HG03135 (cell line): ENCODE measurements around the gene CDH13.

Experiments used
- ATAC-seq: cut with Tn5 transposase; IDR thresholded peaks from one replicate; pipeline ENCODE4 v1.9.1; 2021; ENCODE audit warnings: mild to moderate bottlenecking, moderate library complexity; ENCODE audit not compliant: unreplicated experiment

Gene CDH13

DNA sequence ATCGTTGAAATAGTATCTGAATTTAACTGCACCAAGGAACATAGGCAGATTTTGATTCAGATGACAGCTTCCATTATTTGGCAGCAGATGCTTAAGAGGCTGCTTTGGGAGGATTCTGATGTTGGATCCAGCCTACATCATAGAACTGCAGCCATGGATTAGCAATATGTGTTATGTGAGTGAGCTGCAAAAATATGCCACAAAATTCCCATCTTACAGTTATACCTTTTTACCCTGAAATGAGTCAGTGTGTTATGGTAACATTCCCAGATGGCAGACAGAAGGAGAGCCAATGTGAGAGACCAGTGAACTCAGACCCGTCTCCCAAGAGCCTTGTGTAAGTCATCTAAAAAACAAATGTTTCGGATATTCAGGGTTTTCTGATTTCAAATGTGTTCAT lies 206.1 kb downstream of the CDH13 start:
- ATAC-seq: no peak

DNA sequence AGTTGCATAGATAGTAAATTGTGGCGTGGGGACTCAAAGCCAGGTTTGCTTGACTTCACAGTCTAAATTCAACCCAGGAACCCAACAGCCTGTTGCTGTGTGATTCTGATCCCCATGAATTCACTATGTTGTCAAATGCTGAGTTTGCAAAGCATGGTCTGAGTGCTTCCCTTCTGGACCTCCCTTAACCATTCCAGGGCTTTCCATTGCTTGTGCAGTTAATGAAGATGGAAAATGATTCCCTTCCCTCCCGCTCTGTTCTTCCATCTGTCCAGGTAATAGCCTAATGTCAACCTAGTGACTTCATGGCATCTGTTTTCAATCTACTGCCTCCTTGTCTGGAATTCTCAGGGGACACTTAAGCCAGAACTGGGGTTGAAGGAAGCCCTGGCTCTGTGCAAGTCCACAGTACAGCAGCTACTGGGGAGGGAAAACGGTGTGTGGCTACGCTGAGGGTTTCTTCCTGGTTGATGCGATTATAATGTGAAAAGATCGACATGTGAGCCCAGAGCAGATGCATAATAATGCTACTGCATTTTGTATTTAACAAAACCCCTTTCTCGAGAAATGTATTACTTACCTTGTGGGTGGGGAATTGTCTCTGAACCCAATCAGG lies 206.7 kb downstream of the CDH13 start:
- no peak for ATAC-seq

DNA sequence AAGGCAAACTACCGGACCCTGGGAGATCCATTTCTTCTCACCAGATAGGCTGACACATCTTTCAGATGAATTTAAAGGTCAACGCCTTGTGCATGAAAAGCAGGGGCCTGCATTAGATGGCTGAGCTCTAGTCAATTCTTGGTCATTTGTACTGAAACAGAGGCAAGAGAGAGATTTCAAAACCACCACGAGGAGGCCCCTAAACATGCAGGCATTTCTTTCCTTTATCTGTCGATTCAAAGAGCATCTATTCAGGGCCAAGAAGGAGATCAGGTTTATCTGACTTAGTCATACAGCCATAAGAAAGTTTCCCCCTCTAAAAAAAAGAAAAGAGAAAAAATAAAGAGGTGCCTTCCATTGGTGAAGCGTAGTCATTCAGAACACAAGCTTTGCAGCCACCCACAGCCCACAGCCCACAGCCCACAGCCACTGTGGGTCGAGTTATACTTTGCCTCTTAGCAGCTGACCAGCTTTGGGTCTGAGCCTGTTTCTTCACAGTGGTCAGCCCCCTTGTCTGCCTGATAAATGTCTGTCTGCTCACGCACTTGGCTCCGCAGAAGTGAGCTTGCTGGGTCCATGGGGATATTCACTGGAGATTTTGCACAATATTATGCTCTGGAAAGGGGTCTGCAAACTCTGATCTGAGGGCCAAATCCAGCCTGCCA lies 207.5 kb downstream of the CDH13 start:
- no peak for ATAC-seq

DNA sequence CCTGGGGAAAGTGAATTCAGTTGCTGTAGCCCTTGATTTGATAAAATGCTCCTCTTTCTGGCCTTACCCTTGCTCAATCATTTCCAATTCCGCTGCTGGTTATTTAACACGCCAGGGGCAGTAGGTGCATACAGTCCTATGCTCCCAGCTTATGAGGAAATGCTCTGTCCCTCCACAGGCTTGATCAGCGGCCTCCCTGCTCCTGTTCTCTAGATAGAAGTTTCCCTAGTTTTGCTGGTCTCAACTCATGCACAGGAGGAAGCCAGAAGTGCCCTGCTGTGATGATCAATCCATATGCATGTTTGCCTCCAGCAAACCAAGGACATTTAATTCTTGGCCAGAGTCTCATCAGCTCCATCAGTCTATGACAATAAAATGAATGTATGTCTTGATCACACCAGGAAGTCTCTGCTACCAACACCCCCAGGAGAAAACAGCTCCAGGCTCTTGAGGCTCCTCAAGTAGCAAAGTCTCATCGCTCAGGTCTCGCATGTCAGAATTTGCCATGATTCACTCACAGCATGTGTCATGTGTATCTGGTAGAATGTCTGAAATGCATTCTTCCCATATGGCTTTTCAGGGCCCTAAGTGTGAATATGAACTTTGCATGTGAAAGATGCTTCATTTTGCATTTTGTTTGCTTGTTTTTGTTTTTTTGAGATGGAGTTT lies 208.9 kb downstream of the CDH13 start:
- ATAC-seq: no peak

DNA sequence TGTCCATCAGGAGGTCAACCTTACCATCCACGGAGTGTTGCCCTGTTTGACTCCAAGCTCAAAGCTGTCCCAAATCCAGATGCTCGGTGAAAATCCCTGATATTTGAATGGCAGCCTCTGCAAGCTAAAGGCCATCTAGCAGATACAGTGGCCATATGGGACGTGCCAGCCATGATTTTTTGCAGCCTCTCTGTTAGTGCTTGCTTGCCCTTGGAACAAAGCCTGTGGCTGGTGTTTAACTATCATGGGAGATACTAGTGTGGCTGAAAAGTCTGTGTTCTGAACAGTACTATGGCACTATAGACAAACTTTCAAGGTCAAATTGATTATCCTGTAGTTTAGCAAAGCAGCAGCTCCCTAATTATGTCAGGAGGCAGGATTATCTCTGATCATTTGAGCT lies 214.3 kb downstream of the CDH13 start:
- ATAC-seq: no peak

DNA sequence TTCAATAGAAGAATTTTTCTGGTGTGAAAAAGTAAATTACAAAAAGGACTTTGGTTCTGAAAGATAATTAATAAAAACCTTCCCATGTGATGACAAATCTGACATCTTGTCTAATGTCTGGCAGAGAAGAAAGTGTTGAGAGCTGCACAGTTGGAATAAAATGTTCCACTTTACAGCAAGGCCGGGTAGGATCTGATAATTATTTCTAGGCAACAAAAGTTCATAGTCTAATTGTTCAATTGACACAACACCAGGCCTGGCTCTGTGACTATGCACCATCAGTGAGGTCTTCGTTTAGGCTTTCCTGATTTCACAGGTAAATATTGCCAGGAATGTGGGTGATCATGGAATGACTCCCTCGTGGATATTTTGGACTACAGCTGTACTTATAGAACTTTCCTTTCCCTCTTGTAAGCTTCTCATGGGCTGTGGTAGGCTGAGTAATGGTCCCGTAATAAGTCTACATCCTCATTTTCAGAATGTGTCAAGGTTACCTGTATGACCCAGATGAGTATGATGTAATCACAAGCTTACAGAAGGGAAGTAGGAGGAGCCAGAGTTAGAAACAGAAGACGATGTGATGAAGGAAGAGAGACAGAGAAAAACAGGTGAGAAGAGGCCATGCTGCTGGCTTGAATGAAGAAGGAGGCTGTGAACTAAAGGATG lies 217.0 kb downstream of the CDH13 start:
- no peak for ATAC-seq

DNA sequence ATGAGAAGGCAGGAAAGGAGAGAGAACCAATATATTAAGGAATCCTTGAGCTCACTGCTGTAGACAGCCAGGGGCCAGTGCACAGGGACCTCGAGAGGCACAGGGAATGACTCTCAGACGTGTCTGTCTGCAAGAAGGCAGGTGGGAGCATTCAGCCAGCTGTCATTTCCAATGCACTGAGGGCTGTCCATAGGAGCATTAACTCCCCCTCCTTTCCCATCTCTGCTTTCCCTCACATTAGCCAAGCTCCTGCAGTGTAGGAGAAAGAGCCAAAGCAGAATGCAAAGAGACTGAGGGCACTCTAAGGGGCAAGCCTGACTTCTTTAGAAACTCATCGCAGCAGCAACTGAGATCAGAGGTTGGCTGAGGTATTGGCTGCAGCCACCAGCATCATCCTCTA lies 218.3 kb downstream of the CDH13 start:
- no peak for ATAC-seq

DNA sequence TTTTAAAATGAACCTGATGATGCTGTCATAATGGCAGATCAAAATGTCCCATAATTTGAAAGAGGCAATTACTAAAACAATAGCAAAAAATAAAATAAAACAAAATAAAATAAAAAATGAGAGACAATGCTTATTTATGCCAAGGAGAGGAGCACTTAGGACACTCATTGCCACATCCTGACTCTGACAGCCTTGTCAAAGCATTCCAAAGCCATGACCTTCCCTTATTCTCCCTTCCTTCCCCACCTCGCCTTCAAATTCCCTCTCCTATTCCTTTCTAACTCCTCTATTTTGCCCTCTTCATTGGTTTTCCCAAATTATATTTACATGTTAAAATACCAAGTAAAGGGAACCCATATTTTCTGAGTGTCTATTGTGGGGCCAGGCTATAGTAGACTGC lies 220.0 kb downstream of the CDH13 start:
- ATAC-seq: no peak

DNA sequence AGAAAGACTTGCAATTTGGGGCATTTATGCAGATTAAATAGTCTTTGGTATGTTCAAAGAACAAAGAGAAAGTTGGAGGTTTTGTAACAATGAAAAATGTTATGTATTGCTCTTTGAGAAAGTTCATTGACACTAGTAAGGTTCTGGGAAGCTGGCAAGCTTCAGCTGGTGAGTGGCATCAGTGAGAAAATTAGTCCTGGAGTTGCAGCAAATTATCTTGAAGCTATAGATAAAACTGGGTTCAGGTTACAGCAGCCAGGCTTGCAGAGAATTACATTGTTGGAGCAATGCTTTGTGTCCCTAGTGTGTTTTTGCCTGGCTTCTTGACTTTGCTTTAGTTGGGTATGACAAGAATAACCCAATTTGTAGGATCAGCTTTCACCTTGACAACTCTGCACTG lies 221.2 kb downstream of the CDH13 start:
- no peak for ATAC-seq

DNA sequence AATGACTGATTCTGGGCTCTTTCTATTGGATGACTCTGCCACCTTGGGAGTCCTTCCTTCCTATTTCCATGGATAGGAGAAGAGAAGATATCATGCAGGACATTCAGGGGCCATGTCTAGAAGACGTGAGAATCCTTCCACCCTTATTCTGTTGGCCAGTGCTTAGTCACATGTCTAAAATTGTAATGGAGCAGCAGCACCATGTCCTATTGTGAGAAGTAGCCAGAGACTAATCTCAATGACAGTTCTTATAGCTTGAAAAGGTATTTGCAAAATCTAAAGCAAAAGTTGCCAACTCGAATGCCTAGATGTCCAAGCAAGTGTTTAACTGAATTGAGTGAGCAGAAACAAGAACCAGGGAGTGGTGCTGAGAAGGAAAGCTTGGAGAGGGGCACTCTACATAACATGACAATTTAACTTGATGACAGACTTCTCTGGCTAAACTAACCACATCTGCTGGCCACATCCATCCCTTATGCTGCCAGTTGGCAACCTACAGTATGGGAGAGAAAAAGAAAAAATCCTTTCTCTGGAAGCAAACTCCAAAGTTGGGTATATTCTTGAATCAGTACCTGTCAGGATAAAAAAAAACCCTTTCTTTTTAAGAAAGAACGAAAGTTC lies 225.7 kb downstream of the CDH13 start:
- ATAC-seq: no peak

DNA sequence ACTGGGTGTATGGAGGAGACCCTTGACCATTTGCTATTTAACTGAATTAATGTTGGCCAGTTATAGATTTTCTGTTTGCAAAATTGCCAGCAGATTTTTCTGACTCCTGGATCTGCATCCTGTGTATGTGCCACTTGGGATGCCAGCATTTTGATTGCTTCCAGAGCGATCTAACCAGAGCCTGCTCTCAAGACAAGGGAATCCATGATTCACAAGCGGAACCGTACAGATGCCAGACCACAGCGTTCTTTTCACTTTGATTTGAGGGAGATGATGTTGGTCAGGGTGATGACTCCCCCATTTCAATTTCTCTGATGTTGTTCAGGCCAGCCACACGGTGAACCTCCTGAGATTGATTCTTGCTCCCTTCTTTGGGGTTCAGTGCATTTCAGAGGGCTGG lies 228.7 kb downstream of the CDH13 start:
- no peak for ATAC-seq

DNA sequence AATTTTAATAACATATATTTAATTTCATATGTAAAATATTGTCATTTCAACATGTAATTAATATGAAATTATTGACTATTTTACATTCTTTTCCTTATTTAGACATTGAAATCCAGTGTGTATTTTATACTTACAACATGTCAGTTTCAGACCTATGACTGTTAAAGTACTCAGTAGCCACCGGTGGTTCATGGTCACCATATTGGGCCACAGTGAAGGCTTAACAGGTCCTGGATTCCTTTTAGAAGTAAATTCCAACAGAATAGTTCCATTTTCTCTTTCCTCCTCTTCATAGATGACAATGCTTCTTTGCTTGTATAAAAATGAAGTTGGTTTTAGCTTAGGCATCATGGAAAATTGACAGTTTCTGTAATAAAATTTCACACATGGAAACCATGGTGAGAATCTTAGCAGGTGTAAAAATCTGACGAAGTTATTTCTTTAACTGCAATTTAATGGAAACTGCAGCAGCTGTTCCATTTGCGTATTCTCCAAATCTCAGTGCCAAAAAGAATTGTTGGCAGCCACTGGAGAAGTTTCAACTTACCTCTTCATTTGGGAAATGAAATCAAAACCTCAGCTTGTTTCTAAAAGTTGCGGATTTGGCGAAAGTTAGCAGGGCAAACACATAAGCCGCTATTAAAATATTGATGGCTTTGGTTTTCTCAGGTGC lies 231.1 kb downstream of the CDH13 start:
- ATAC-seq: no peak

DNA sequence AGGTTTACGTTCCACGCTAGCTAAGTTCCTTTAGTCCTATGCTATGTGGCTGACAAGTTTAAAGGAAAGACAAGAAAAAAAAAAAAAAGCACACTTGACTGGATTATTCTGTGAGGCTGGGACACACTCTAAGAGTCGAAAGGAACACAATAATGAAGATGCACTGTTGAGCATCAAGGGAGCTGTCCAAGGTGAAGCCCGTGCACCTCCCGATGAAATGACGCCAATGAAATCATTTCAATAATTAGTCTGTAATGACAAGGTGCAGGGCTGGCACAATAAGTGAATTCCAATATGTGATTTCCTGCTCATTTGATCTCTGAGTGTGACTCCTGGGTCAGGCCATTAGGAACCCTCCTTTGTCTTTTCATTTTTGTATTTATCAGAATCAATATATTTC lies 232.9 kb downstream of the CDH13 start:
- ATAC-seq: no peak

DNA sequence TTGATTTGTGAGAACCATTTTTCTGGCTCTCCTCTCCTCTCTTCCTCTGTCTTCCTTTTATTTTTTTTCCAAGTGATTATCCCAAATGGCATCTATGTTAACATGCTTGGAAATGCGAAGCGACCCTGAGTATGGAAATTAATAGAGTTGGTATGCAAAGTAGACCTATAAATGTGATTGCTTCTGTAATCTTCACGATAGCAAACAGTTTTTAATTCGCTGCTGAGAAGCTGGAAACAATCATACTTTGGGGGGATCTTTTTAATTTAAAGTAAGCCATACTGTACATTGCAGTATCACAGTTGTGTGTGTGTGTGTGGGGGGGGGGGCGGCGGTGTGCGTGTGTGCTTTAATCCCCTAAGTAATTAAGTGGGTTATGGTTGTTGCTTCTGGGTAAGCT lies 233.3 kb downstream of the CDH13 start:
- no peak for ATAC-seq

DNA sequence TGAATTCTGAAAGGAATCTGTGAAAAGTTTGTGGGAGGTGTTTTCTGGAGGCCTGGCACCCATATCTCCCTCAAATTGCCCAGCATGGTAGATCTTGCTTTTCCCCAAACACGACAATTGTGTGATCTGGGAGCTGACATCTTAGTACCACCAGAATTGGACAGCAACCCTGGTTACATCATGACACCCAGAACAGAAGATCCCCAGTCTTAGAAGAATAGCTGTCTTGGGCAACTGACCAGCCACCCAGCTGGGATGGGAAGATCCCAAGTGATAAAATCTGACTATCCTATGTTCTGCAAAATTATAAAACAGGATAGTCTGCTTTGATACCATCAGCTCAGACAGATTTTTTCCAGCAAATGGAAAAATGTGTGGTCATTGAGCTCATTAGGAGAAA lies 235.3 kb downstream of the CDH13 start:
- ATAC-seq: no peak

DNA sequence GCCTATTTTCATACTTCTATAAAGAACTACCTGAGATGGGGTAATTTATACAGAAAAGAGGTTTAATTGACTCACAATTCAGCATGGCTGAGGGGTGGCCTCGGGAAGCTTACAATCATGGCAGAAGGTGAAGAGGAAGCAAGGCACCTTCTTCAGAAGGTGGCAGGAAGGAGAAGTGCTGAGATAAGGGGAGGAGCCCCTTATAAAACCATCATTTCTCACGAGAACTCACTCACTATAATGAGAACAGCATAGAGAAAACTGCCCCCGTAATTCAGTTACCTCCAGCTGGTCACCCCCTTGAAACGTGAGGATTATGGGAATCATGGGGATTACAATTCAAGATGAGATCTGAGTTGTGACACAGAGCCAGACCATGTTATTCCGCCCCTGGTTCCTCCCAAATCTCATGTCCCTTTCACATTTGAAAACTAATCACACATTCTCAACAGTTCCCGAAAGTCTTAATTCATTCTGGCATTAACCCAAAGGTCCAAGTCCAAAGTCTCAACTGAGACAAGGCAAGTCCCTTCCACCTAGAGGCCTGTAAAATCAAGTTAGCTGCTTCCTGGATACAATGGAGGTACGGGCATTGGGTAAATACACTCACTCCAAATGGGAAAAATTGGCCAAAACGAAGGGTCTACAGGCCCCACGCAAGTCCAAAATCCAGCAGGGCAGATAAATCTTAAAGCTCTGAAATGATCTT lies 237.7 kb downstream of the CDH13 start:
- ATAC-seq: no peak

DNA sequence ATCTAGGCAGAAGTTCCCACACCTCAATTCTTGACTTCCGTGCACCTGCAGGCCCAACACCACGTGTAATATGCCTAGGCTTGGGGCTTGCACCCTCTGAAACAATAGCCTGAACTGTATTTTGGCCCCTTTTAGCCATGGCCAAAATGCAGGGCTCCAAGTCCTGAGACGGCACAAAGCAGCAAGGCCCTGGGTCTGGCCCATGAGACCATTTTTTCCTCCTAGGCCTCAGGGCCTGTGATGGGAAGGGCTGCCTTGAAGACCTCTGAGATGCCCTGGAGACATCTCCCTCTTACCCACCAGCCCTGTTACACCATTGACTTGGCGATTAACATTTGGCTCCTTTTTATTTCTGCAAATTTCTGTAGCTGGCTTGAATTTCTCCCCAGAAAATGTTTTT lies 238.6 kb downstream of the CDH13 start:
- no peak for ATAC-seq

DNA sequence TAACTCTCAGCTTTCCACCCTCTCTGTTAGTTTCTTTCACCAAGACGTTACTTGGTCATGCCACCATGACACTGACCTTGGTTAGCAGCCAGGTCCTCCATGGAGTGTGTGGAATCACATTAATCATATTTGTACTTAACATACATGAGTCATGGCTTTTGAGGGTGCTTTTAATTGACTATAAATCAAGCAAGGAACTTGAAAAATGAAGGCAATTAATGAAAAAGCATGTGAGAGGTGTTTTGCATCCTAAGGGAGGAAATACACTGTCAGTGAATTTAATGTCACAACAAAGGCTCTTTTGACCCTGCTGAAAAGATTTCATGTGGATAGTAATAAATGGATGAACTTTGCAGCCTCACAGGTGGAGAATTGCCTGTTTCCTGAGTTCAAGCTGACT lies 240.7 kb downstream of the CDH13 start:
- no peak for ATAC-seq

DNA sequence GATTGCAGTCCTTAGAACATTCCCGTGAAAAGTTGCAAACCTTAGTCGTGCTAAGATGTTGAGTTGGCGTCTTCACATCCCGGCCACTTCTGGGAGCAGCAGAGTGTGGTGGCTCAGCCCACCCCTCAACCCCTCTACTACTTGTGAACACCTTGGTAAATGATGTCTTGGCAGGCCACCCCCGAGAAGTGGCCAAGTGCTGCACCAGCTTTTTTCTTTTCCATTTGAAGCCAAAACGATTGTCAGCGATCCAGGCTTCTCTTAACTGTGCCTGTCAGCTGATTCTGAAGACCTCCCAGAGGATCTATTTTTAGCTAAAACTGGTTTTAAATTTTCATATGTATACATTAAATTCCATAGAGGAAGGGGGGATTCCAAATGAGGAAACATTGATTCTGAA lies 247.5 kb downstream of the CDH13 start:
- no peak for ATAC-seq

DNA sequence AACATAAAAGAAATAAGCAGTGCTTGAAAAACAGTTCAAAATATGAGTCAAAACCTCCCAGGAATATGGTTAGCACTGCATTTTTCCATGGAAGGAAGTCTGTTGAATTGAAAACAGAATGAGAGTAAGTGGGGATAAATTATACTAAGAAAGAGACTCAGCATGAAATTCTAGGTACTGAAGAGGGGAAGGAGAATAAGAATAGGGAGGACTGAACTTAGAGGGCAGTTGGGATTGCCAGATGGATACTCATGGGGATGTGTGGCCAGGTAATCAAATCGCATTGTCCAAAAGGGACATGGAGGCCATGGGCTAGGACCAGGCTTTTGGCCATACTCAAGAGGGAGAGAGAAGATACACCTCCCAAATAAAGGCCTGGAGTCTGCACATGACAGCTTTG lies 247.9 kb downstream of the CDH13 start:
- ATAC-seq: no peak
